ENCODE results near the gene TACC3. TPM values are rescaled to one million over a fixed set of nuclear protein-coding genes. Genes with fewer than 3 reads are reported as not detected.

The TACC3 gene
- total RNA-seq, 1 experiment from 2014 or later = 156 TPM

- H3K9me3 Mint-ChIP-seq = peaks cover under 1 to 2% of the 10 kb centered on the region in 2 experiments; a peak in 2 of 5 replicates
- H2AK5ac ChIP-seq (ENCODE audit: insufficient read length, low read length) = no peak overlapping the region
- no peak overlapping the region for H3T11ph ChIP-seq (ENCODE audit: low read length)
- H4K91ac ChIP-seq (ENCODE audit: insufficient read length, low read depth, low read length) = no peak overlapping the region
- H3K27me3 ChIP-seq (ENCODE audit: insufficient read depth, low read length) = peaks cover 3% of the 10 kb centered on the region; the same call in 1 of the 2 replicates
- H3K36me3 Mint-ChIP-seq (ENCODE audit: insufficient read depth in 1 of 3, low read depth in 3 of 3) = no peaks in the 10 kb centered on the region
- no peak overlapping the region for H3K23ac ChIP-seq (ENCODE audit: insufficient read length, low read depth, low read length)
- peaks cover 29% of the 10 kb centered on the region for H3K27me3 Mint-ChIP-seq (ENCODE audit: low read depth)
- H3K18ac ChIP-seq (ENCODE audit: insufficient read length, low read depth, low read length) = no peak overlapping the region
- no peaks in the 10 kb centered on the region for H3K79me2 ChIP-seq (ENCODE audit: insufficient read depth, low read length)
- no peak for DNase-seq
- H3K23me2 ChIP-seq (ENCODE audit: insufficient read length, low read depth, low read length, poor library complexity, severe bottlenecking) = no peaks in the 10 kb centered on the region
- H2BK15ac ChIP-seq (ENCODE audit: low read depth, low read length) = no peak overlapping the region
- H3K4me1 Mint-ChIP-seq = peaks cover 6 to 15% of the 10 kb centered on the region in 2 experiments
- H3K9ac ChIP-seq (ENCODE audit: extremely low read depth, insufficient read length, low read length) = no peak overlapping the region
- no peak for TF ChIP-seq CTCF (conservative IDR thresholded peaks at IDR 0.05)
- no peak overlapping the region for H3K56ac ChIP-seq (ENCODE audit: insufficient read length, low read depth, low read length)
- no peak overlapping the region for H4K5ac ChIP-seq (ENCODE audit: insufficient read length, low read depth, low read length)
- no peak overlapping the region for H2BK20ac ChIP-seq (ENCODE audit: low read depth, low read length, poor library complexity, severe bottlenecking)
- H3K79me1 ChIP-seq (ENCODE audit: insufficient read depth, low read depth, low read length, poor library complexity, severe bottlenecking) = no peaks in the 10 kb centered on the region
- H2BK12ac ChIP-seq (ENCODE audit: insufficient read length, low read depth, low read length) = no peak overlapping the region
- no peaks in the 10 kb centered on the region for H4K20me1 ChIP-seq (ENCODE audit: control insufficient read depth, insufficient read depth, insufficient read length)
- H3K27ac ChIP-seq (ENCODE audit: insufficient read length, low read depth, low read length) = no peak overlapping the region
- WGBS (ENCODE audit: extremely low coverage, insufficient read length, low lambda C conversion rate) = no CpG with 5 or more reads among the region's 5 CpGs
- H3K4ac ChIP-seq (ENCODE audit: low read depth, low read length) = no peak overlapping the region
- H3K4me1 ChIP-seq (ENCODE audit: insufficient read depth, low read length) = no peaks in the 10 kb centered on the region
- no peak overlapping the region for H4K8ac ChIP-seq (replicated peaks; ENCODE audit: insufficient read length, low read depth, low read length)
- no peak overlapping the region for H3K4me3 Mint-ChIP-seq
- no peak overlapping the region for H2BK120ac ChIP-seq (ENCODE audit: low read depth, low read length, poor library complexity, severe bottlenecking)
- no peak overlapping the region for H3K14ac ChIP-seq (ENCODE audit: insufficient read depth, low read length)
- H2AFZ ChIP-seq (ENCODE audit: low read length) = no peak overlapping the region
- no peak overlapping the region for H3K27ac Mint-ChIP-seq
- no peak overlapping the region for H3K4me2 ChIP-seq (ENCODE audit: insufficient read depth, insufficient read length, low read length)
- no peaks in the 10 kb centered on the region for H3K9me3 ChIP-seq (ENCODE audit: control insufficient read depth, low read depth, low read length)
- no peak overlapping the region for H2BK5ac ChIP-seq (ENCODE audit: insufficient read length, low read length)
These were observed 43.1 kb upstream of the TACC3 start for GRCh38 chr4:1678244-1678643.
